ENCODE data around the gene DLL4. TPM values are rescaled to one million over a fixed set of nuclear protein-coding genes. Genes with fewer than 3 reads are reported as not detected.
"Not testable (repeated sequence)": the region's sequence is repeated elsewhere in the genome, so short reads cannot be mapped to it uniquely, and the experiment has no call there.

Gene DLL4
- total RNA-seq, 1 donor from 2014 or later, result not detected

DNA sequence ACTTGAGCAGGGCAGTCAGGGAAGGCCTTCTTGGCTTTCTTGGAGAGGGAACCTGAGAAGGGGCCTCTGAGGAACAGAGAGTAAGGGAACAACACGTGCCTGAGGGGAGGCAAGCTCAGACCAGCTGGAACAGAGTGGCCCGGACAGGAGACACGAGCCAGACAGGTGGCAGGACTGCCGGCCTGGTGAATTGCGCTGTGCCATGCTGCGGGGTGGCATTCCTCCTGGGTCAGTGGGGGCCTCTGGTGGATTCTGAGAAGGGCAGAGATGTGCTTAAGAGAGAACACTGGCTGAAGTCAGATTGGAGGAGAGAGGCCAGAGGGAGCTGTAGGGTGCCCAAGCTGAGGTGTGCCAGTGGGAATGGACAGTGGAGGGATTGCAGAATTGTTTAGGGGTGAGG, 29.0 kb downstream of the DLL4 start:
- POLR2A ChIA-PET, result no interaction called here
- Mint-ChIP-seq H3K4me1 (peaks cover 23% of the 10 kb centered on the region), H3K27me3 (no peaks in the 10 kb centered on the region), H3K36me3 (ENCODE audit: low read depth) (peaks cover 33% of the 10 kb centered on the region), H3K9me3 (no peaks in the 10 kb centered on the region), H3K4me3 (no peak overlapping the region), H3K27ac (no peak overlapping the region)
- ATAC-seq (ENCODE audit: low read depth) (no peak), DNase-seq (no peak)
- CTCF ChIA-PET, result no interaction called here
- intact Hi-C loops (cut with micrococcal nuclease), result no loop called here
- TF ChIP-seq, protein P1, sequence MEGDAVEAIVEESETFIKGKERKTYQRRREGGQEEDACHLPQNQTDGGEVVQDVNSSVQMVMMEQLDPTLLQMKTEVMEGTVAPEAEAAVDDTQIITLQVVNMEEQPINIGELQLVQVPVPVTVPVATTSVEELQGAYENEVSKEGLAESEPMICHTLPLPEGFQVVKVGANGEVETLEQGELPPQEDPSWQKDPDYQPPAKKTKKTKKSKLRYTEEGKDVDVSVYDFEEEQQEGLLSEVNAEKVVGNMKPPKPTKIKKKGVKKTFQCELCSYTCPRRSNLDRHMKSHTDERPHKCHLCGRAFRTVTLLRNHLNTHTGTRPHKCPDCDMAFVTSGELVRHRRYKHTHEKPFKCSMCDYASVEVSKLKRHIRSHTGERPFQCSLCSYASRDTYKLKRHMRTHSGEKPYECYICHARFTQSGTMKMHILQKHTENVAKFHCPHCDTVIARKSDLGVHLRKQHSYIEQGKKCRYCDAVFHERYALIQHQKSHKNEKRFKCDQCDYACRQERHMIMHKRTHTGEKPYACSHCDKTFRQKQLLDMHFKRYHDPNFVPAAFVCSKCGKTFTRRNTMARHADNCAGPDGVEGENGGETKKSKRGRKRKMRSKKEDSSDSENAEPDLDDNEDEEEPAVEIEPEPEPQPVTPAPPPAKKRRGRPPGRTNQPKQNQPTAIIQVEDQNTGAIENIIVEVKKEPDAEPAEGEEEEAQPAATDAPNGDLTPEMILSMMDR (IDR thresholded peaks at IDR 0.05), result no peak

DNA sequence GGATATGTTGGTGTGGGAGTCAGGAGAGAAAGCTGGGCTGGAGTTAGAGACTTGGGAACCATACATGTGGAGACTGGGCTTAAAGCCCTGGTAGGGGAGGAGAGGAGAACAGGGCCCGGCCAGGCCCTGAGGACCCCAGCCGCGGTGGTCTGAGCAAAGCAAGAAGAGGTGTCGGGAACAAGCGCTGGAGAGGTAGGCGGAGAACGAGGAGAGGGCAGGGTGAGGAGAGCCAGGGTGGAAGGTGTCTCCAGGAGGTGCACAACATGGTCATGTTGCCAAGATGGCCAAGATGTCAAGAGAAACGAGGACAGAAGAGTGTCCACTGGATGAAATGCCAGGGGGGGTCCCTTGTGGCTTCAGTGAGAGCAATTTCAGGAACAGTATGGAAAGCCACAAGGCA, 29.6 kb downstream of the DLL4 start:
- DNase-seq, result no peak
- peaks cover 30% of the 10 kb centered on the region for H3K36me3 Mint-ChIP-seq (ENCODE audit: low read depth)
- no peaks in the 10 kb centered on the region for H3K27me3 Mint-ChIP-seq
- no peak for ATAC-seq (ENCODE audit: low read depth)
- intact Hi-C loops (cut with micrococcal nuclease), result no loop called here
- peaks cover 20% of the 10 kb centered on the region for H3K4me1 Mint-ChIP-seq
- H3K4me3 Mint-ChIP-seq, result no peak overlapping the region
- CTCF ChIA-PET, result no interaction called here
- TF ChIP-seq, protein P1 (IDR thresholded peaks at IDR 0.05), result no peak
- POLR2A ChIA-PET, result no interaction called here
- no peak overlapping the region for H3K27ac Mint-ChIP-seq
- no peaks in the 10 kb centered on the region for H3K9me3 Mint-ChIP-seq

DNA sequence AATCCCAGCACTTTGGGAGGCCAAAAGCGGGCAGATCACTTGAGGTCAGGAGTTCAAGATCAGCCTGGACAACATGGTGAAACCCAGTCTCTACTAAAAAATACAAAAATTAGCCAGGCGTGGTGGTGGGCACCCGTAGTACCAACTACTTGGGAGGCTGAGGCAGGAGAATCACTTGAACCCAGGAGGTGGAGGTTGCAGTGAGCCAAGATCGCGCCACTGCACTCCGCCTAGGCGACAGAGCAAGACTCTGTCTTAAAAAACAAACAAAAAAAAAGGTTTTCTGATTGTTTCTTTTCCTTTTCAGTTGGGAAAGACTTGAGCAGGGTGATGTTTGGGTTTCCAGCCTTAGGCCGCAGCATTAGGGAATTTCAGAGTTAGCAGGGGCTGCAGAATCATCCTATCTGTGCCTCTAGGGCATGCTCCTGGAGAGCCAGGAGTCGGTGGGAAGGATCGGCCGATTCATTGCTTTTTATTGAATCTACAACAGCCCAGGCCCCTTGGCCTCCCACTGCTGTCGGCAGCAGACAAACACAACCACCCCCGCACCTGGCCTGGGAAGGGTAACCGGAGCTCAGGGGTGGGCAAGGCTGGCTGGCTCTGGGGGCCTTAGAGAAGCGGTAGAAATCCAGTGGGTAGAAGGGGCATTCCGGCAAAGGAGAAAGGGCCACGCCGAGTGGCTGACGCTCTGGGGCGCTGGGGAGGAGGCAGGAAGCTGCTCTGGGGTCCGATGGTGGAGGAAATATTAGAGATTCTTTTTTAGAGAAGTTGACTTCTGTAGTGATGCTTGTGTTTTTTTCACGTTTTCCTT, 30.4 kb downstream of the DLL4 start:
- TF ChIP-seq, protein P1 (IDR thresholded peaks at IDR 0.05), result no peak
- ATAC-seq (ENCODE audit: low read depth), result peak; percentile 64
- POLR2A ChIA-PET, result interaction anchor here (0.6 kb wide), 1 partner anchor 1020 kb away, joined by 3 read pairs; no protein-coding TSS in a partner anchor
- peaks cover 22% of the 10 kb centered on the region for H3K36me3 Mint-ChIP-seq (ENCODE audit: low read depth)
- H3K4me1 Mint-ChIP-seq, result peaks cover 13% of the 10 kb centered on the region
- no peaks in the 10 kb centered on the region for H3K27me3 Mint-ChIP-seq
- intact Hi-C loops (cut with micrococcal nuclease), result no loop called here
- no peak for DNase-seq
- peak overlapping the region; percentile 5 for H3K4me3 Mint-ChIP-seq
- H3K27ac Mint-ChIP-seq, result peak overlapping the region; percentile 57
- no peaks in the 10 kb centered on the region for H3K9me3 Mint-ChIP-seq
- CTCF ChIA-PET, result no interaction called here

DNA sequence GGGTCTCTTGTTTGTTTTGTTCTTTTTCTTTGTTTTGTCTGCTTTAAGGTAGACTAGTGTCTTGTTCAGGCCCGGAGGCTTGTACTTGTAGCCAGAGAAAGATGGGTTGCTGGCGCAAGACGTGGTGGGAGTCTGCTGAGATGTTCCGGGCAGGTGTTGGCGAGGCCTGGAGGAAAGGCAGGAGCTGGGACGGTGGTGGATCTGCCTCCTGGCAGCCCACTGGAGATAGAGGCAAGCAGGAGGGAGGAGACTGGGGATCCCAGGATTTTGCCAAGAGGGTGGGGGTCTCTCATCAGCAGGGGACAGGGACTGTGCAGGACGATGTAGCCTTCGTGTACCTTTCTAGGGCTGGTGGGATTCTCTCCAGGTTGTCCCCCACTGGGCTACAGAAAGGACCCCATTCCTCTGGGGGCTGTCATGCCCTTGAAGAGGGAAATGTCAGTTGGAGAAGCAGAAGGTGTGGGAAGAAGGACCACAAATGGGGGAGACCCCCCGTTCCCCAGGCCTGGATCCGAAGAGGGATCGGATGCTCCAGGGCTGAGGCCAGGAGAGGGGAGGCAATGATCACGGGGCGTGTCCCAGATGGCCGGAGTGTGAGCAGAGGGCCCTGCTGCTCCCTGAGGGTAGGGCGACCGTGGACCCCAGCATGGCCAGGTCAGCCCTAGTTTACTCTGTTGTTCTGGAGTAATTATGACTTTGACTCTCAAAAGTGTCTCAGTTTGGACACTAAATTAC, 31.2 kb downstream of the DLL4 start:
- DNase-seq (no peak), ATAC-seq (ENCODE audit: low read depth) (no peak)
- intact Hi-C loops (cut with micrococcal nuclease), result no loop called here
- Mint-ChIP-seq H3K4me3 (no peak overlapping the region), H3K4me1 (peaks cover 11% of the 10 kb centered on the region), H3K27ac (peak overlapping the region; percentile 57), H3K36me3 (ENCODE audit: low read depth) (peaks cover 15% of the 10 kb centered on the region), H3K27me3 (peaks cover 3% of the 10 kb centered on the region), H3K9me3 (no peaks in the 10 kb centered on the region)
- ChIA-PET POLR2A (no interaction called here), CTCF (no interaction called here)
- TF ChIP-seq, protein P1 (IDR thresholded peaks at IDR 0.05), result no peak

DNA sequence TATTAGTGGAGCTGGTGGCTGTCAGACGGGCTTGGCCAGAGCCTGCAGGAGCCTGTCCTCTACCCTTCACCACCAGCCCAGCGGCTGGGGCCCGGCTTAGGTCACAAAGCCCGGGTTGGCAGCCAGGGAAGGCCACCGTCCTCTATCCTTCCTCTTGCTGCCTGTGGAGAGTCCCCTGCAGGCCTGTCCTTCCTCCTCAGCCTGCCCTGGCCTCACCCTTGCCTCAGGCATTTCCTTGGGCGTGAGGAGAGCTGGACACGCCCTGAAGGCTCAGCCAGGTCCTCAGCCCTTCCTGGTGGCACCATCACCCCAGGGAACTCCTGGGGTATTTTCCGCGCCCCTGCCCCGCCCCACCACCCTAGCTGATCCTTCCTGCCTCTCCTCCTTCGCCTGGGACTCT, 31.8 kb downstream of the DLL4 start:
- CTCF ChIA-PET, result no interaction called here
- TF ChIP-seq, protein P1 (IDR thresholded peaks at IDR 0.05), result no peak
- Mint-ChIP-seq H3K9me3 (no peaks in the 10 kb centered on the region), H3K4me1 (peaks cover 11% of the 10 kb centered on the region), H3K27ac (no peak overlapping the region), H3K27me3 (peaks cover 3% of the 10 kb centered on the region), H3K4me3 (no peak overlapping the region), H3K36me3 (ENCODE audit: low read depth) (peaks cover 10% of the 10 kb centered on the region)
- ATAC-seq (ENCODE audit: low read depth) (no peak), DNase-seq (no peak)
- intact Hi-C loops (cut with micrococcal nuclease), result no loop called here
- POLR2A ChIA-PET, result no interaction called here

DNA sequence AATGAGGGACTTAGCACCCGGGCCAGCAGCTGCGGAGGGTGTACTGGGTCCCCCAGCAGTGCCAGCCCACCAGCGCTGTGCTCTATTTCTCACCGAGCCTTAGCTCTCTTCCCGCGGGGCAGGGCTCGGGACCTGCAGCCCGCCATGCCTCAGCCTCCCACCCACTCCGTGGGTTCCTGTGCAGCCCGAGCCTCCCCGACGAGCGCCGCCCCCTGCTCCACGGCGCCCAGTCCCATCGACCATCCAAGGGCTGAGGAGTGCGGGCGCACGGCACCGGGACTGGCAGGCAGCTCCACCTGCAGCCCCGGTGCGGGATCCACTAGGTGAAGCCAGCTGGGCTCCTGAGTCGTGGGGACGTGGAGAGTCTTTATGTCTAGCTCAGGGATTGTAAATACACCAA, 32.6 kb downstream of the DLL4 start:
- H3K4me1 Mint-ChIP-seq, result peaks cover 11% of the 10 kb centered on the region
- DNase-seq; H3K27ac Mint-ChIP-seq; intact Hi-C loops (cut with micrococcal nuclease); H3K9me3 Mint-ChIP-seq; ATAC-seq (ENCODE audit: low read depth); CTCF ChIA-PET; H3K36me3 Mint-ChIP-seq (ENCODE audit: low read depth); H3K4me3 Mint-ChIP-seq; H3K27me3 Mint-ChIP-seq: not testable (repeated sequence)
- POLR2A ChIA-PET, result interaction anchor here (0.7 to 1.2 kb wide), 2 partner anchors 13 to 314 kb away, joined by 3 read pairs; no protein-coding TSS in a partner anchor

DNA sequence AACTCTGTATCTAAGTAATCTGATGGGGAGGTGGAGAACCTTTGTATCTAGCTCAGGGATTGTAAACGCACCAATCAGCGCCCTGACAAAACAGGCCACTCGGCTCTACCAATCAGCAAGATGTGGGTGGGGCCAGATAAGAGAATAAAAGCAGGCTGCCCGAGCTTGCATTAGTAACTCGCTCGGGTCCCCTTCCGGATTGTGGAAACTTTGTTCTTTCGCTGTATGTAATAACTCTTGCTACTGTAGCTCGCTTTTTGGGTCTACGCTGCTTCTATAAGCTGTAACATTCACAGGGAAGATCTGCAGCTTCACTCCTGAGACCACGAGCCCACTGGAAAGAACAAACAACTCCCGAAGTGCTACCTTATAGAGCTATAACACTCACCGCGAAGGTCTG, 33.2 kb downstream of the DLL4 start:
- intact Hi-C loops (cut with micrococcal nuclease); CTCF ChIA-PET; H3K27ac Mint-ChIP-seq; H3K27me3 Mint-ChIP-seq; DNase-seq; ATAC-seq (ENCODE audit: low read depth); H3K36me3 Mint-ChIP-seq (ENCODE audit: low read depth); H3K9me3 Mint-ChIP-seq; H3K4me3 Mint-ChIP-seq: not testable (repeated sequence)
- peaks cover 11% of the 10 kb centered on the region for H3K4me1 Mint-ChIP-seq
- POLR2A ChIA-PET, result interaction anchor here (1.2 kb wide), 1 partner anchor 12 kb away, joined by 3 read pairs; no protein-coding TSS in a partner anchor
